HG03039 (cell line): ENCODE results near the gene CAMK2N2.

Experiments used
- ATAC-seq: cut with Tn5 transposase; IDR thresholded peaks from one replicate; pipeline ENCODE4 v1.9.1; 2021; ENCODE audit warnings: mild to moderate bottlenecking, moderate library complexity; ENCODE audit not compliant: unreplicated experiment

CAMK2N2 gene

DNA sequence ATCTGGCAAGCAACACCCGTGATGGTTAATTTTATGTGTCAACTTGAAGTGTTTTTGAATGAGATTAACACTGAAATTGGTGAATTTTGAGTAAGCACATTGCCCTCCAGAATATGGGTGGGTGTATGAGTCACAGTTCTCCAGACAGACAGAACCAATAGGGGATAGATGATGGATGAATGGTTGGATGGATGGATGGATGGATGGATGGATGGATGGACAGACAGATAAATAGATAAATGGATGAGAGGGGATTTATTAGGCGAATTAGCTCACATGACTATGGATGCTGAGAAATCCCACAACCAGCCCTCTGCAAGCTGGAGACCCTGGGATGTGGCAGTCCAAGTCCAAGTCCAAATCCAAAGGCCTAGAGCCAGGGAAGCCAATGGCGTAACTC is 37.4 kb downstream of the CAMK2N2 start:
- no peak for ATAC-seq

DNA sequence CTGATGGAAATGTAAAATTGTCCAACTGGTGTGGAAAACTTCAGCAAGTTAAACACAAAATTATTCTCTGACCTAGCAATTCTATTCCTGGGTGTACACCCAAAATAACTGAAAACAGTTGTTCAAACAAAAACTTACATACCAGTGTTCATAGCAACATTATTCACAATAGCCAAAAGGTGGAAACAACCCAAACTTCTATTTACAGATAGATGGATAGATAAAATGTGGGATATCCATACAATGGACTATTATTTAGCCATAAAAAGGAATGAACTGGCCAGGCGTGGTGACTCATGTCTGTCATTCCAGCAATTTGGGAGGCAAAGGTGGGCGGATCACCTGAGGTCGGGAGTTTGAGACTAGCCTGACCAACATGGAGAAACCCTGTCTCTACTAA is 38.8 kb downstream of the CAMK2N2 start:
- no peak for ATAC-seq

DNA sequence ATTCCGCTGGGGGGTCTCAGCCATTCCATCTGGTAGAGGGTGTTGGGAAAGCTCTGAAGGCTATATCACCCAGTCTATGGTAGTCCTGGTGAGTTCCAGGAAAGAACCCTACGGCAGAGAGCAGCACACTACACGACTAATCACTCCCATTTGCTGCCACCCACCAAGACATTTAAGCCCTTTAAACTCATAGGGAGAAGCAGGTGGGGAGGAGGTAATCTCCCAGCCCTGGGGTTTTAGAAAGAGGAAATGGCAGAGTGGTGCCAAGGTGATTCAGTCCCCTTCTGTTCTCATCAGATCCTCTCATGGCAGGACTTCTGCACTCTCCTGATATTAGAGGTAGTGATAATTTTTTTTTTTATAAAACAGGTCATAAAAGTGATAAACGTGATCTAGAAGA is 42.5 kb downstream of the CAMK2N2 start:
- no peak for ATAC-seq

DNA sequence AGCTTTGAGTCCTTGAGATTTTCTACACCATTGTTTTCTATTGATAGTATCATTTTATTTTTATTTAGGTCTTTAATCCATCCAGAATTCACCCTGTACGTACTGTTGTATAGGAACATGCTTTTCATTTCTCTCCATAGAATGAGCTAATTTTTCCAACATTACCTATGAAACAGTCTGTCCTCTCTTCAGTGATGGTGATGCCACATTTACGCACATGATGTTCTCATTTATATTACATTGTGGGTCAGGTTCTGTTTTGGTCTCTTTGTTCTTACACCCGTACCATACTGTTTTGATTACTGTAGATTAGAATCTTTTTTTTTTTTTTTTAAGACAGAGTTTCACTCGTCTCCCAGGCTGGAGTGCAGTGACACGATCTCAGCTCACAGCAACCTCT is 49.6 kb downstream of the CAMK2N2 start:
- ATAC-seq, result no peak

DNA sequence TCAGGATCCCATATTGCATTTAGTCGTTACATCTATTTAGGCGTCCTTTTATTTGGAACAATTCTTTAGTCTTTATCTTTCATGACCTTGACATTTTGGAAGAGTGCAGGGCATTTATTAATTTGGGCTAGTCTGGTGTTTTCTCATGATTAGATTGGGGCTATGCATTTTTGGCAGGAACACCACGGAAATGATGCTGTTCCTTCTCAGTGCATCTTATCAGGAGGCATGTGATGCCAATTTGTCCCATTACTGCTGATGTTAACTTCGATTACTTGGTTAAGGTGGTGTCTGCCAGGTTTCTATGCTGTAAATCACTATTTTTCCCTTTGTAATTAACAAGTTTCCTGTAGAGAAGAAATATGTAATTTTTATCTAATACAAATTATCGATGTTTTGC is 50.1 kb downstream of the CAMK2N2 start:
- no peak for ATAC-seq
